HEK293 (cell line): ENCODE measurements around the gene ZNF587.
A peak's percentile ranks its signal among the peaks of the same experiment; 100 is the strongest.

Experiments
- CTCF ChIA-PET: fragments of 350-600 bp; formaldehyde crosslinking; extraction: SDS; loops from one replicate; lab custom pipeline; 2021; ENCODE audit warnings: antibody characterized with exemption; lab: Yijun Ruan, JAX
- POLR2A ChIA-PET: fragments of 300-600 bp; formaldehyde crosslinking; extraction: SDS; loops from one replicate; lab custom pipeline; 2020; ENCODE audit warnings: antibody characterized with exemption, inconsistent platforms; lab: Yijun Ruan, JAX
- H3K27ac ChIP-seq: fragments of 200-500 bp; sonication (Bioruptor generic); 2 replicates; pipeline ENCODE4 v1.5.1; 2014; ENCODE audit warnings: low read depth, low read length, control low read depth, inconsistent platforms; ENCODE audit errors: extremely low read depth
- H3K36me3 ChIP-seq, 2 experiments: fragments of 200-500 bp in 1 of 2; sonication (Bioruptor generic) in 1 of 2; 1 replicate in 1 of 2; 2 replicates in 1 of 2; pipeline ENCODE4 v1.5.1; 2014 to 2017; ENCODE audit warnings: inconsistent platforms in 2 of 2, low read length in 2 of 2; ENCODE audit not compliant: control insufficient read depth in 2 of 2, insufficient read depth in 1 of 2
- H3K4me1 ChIP-seq: fragments of 200-500 bp; sonication (Bioruptor generic); 2 replicates; pipeline ENCODE4 v1.5.1; 2014; ENCODE audit warnings: mild to moderate bottlenecking, low read length, inconsistent platforms; ENCODE audit not compliant: control insufficient read depth, insufficient read depth
- H3K4me3 ChIP-seq: 2 replicates; pipeline ENCODE4 v1.5.1; 2011; ENCODE audit warnings: low read depth, mild to moderate bottlenecking, control low read depth, low read length, moderate library complexity
- H3K9me3 ChIP-seq: fragments of 200-500 bp; sonication (Bioruptor generic); 2 replicates; pipeline ENCODE4 v1.5.1; 2014; ENCODE audit warnings: low read depth, low read length, inconsistent platforms; ENCODE audit not compliant: control insufficient read depth, insufficient read depth
- BCL11B ChIP-seq: fragments of 450-650 bp; formaldehyde crosslinking; IDR thresholded peaks from 2 replicates; pipeline ENCODE4 v1.5.1; 2016; ENCODE audit warnings: low read depth, missing biosample characterization, missing genetic modification characterization
- GLIS1 ChIP-seq: fragments of 450-650 bp; formaldehyde crosslinking; IDR thresholded peaks from 2 replicates; pipeline ENCODE4 v1.5.1; 2016; ENCODE audit warnings: missing biosample characterization, missing genetic modification characterization
- HOXA7 ChIP-seq: sonication (generic); formaldehyde crosslinking; IDR thresholded peaks from 2 replicates; pipeline ENCODE4 v1.8.1; 2022; ENCODE audit warnings: missing genetic modification reagents, borderline replicate concordance
- HOXC10 ChIP-seq: sonication (generic); formaldehyde crosslinking; IDR thresholded peaks from 2 replicates; pipeline ENCODE4 v1.8.1; 2023; ENCODE audit warnings: mild to moderate bottlenecking, missing genetic modification reagents
- KLF8 ChIP-seq: fragments of 450-650 bp; formaldehyde crosslinking; IDR thresholded peaks from 2 replicates; pipeline ENCODE4 v1.5.1; 2016; ENCODE audit warnings: missing biosample characterization, missing genetic modification characterization
- SCRT2 ChIP-seq: fragments of 450-650 bp; formaldehyde crosslinking; IDR thresholded peaks from 2 replicates; pipeline ENCODE4 v1.5.1; 2016; ENCODE audit warnings: missing biosample characterization, missing genetic modification characterization
- ZBTB11 ChIP-seq: fragments of 450-650 bp; formaldehyde crosslinking; conservative IDR thresholded peaks from 2 replicates; pipeline ENCODE4 v1.5.1; 2016; ENCODE audit warnings: low read depth, missing biosample characterization, missing genetic modification characterization
- ZBTB21 ChIP-seq: fragments of 450-650 bp; formaldehyde crosslinking; IDR thresholded peaks from 2 replicates; pipeline ENCODE4 v1.5.1; 2017; ENCODE audit warnings: missing biosample characterization, missing genetic modification characterization
- ZBTB8A ChIP-seq: fragments of 450-650 bp; formaldehyde crosslinking; IDR thresholded peaks from 2 replicates; pipeline ENCODE4 v1.5.1; 2016; ENCODE audit warnings: missing biosample characterization, missing genetic modification characterization
- ZFP41 ChIP-seq: fragments of 450-650 bp; formaldehyde crosslinking; IDR thresholded peaks from 2 replicates; pipeline ENCODE4 v1.5.1; 2016; ENCODE audit warnings: missing biosample characterization, missing genetic modification characterization, borderline replicate concordance
- ZIC2 ChIP-seq: fragments of 450-650 bp; formaldehyde crosslinking; IDR thresholded peaks from 2 replicates; pipeline ENCODE4 v1.5.1; 2016; ENCODE audit warnings: missing biosample characterization, missing genetic modification characterization
- ZNF18 ChIP-seq: fragments of 450-650 bp; formaldehyde crosslinking; IDR thresholded peaks from 2 replicates; pipeline ENCODE4 v1.5.1; 2016; ENCODE audit warnings: missing biosample characterization, missing genetic modification characterization
- ZNF239 ChIP-seq: fragments of 450-650 bp; formaldehyde crosslinking; IDR thresholded peaks from 2 replicates; pipeline ENCODE4 v1.5.1; 2016; ENCODE audit warnings: missing biosample characterization, missing genetic modification characterization
- ZNF341 ChIP-seq: fragments of 450-650 bp; formaldehyde crosslinking; IDR thresholded peaks from 2 replicates; pipeline ENCODE4; 2016; ENCODE audit warnings: low read depth, missing biosample characterization, missing genetic modification characterization
- ZNF350 ChIP-seq: fragments of 450-650 bp; formaldehyde crosslinking; IDR thresholded peaks from 2 replicates; pipeline ENCODE4 v1.5.0; 2017; ENCODE audit warnings: missing biosample characterization, mild to moderate bottlenecking, missing genetic modification characterization
- ZNF391 ChIP-seq: fragments of 450-650 bp; formaldehyde crosslinking; IDR thresholded peaks from 2 replicates; pipeline ENCODE4 v1.5.1; 2016; ENCODE audit warnings: low read depth, missing biosample characterization, missing genetic modification characterization, borderline replicate concordance
- ZNF398 ChIP-seq: fragments of 450-650 bp; formaldehyde crosslinking; IDR thresholded peaks from 2 replicates; pipeline ENCODE4 v1.5.1; 2017; ENCODE audit warnings: missing biosample characterization, missing genetic modification characterization
- ZNF449 ChIP-seq: fragments of 450-650 bp; formaldehyde crosslinking; IDR thresholded peaks from 2 replicates; pipeline ENCODE4 v1.5.1; 2017; ENCODE audit warnings: missing biosample characterization, mild to moderate bottlenecking, missing genetic modification characterization, moderate library complexity
- ZNF48 ChIP-seq: fragments of 450-650 bp; formaldehyde crosslinking; IDR thresholded peaks from 2 replicates; pipeline ENCODE4 v1.5.1; 2016; ENCODE audit warnings: missing biosample characterization, missing genetic modification characterization
- ZNF571 ChIP-seq: fragments of 450-650 bp; formaldehyde crosslinking; IDR thresholded peaks from 2 replicates; pipeline ENCODE4 v1.5.0; 2017; ENCODE audit warnings: missing biosample characterization, missing genetic modification characterization
- ZNF624 ChIP-seq: fragments of 450-650 bp; formaldehyde crosslinking; IDR thresholded peaks from 2 replicates; pipeline ENCODE4 v1.5.1; 2017; ENCODE audit warnings: missing biosample characterization, missing genetic modification characterization
- ZNF768 ChIP-seq: fragments of 450-650 bp; formaldehyde crosslinking; IDR thresholded peaks from 2 replicates; pipeline ENCODE4 v1.5.1; 2018; ENCODE audit warnings: missing biosample characterization, mild to moderate bottlenecking, missing genetic modification characterization
- ZNF791 ChIP-seq: fragments of 450-650 bp; formaldehyde crosslinking; IDR thresholded peaks from 2 replicates; pipeline ENCODE4 v1.5.1; 2016; ENCODE audit warnings: missing biosample characterization, missing genetic modification characterization
- ZNF792 ChIP-seq: fragments of 450-650 bp; formaldehyde crosslinking; IDR thresholded peaks from 2 replicates; pipeline ENCODE4 v1.5.1; 2016; ENCODE audit warnings: missing biosample characterization, missing genetic modification characterization

ZNF587 gene

GRCh38 chr19:57829316-57829715 lies 20.3 kb upstream of the ZNF587 start:
- no peak overlapping the region for H3K27ac ChIP-seq
- TF ChIP-seq SCRT2 (tag by site-specific recombination) = no peak
- no peak for TF ChIP-seq ZNF768 (tag by site-specific recombination)
- TF ChIP-seq ZNF791 (tag by site-specific recombination) = no peak
- no peak for TF ChIP-seq HOXA7 (CRISPR knock-in tag)
- no peak for TF ChIP-seq ZNF792 (tag by site-specific recombination)
- TF ChIP-seq ZNF398 (tag by site-specific recombination) = no peak
- no peak for TF ChIP-seq ZNF571 (tag by site-specific recombination)
- no peak for TF ChIP-seq ZNF48
- no peak for TF ChIP-seq ZNF449 (tag by site-specific recombination)
- no peak for TF ChIP-seq ZNF391
- TF ChIP-seq ZNF341 = no peak
- TF ChIP-seq ZNF239 = no peak
- no peak for TF ChIP-seq ZNF624
- TF ChIP-seq ZIC2 (tag by site-specific recombination) = no peak
- no peak for TF ChIP-seq ZBTB21 (tag by site-specific recombination)
- no peak for TF ChIP-seq ZNF18 (tag by site-specific recombination)
- TF ChIP-seq ZNF350 (tag by site-specific recombination) = no peak
- TF ChIP-seq ZFP41 (tag by site-specific recombination) = no peak
- no peak for TF ChIP-seq ZBTB8A
- TF ChIP-seq KLF8 (tag by site-specific recombination) = no peak
- peaks cover 20 to 32% of the 10 kb centered on the region in 2 experiments; a peak in 2 of 3 replicates for H3K36me3 ChIP-seq
- POLR2A ChIA-PET = interaction anchor here (0.6 kb wide), 1 partner anchor 18 kb away, joined by 5 read pairs; no protein-coding TSS in a partner anchor
- no peaks in the 10 kb centered on the region for H3K9me3 ChIP-seq
- CTCF ChIA-PET = no interaction called here
- H3K4me3 ChIP-seq = no peak overlapping the region
- H3K4me1 ChIP-seq = no peaks in the 10 kb centered on the region

- Histone ChIP-seq H3K4me3 (no peak within 1 kb of the TSS), H3K4me1 (no peaks in the 10 kb centered on the region), H3K27ac (no peak within 1 kb of the TSS), H3K9me3 (no peaks in the 10 kb centered on the region), H3K36me3 (peaks cover 16 to 26% of the 10 kb centered on the region in 2 experiments; a peak in 2 of 3 replicates)
- ChIA-PET CTCF (interaction anchor here (0.6 kb wide), 1 partner anchor 265 kb away, joined by 3 read pairs; no protein-coding TSS in a partner anchor), POLR2A (no interaction called here)
- TF ChIP-seq GLIS1 = no peak
- TF ChIP-seq BCL11B (tag by site-specific recombination) = no peak
- 0 out of 2 replicates have a peak, but pooled peaks have one; percentile 54 for TF ChIP-seq HOXC10 (CRISPR knock-in tag)
- TF ChIP-seq ZBTB11 (tag by site-specific recombination) = peak; percentile 91
Observed at GRCh38 chr19:57830071-57830602, 19.5 kb upstream of the ZNF587 start, which contains the start of gene ZNF587B. TSS of gene ZNF587B (plus strand) at chr19:57830299. CDS start at chr19:57830529, 230 bp downstream.
